Osteocyte (in vitro differentiated cells): ENCODE measurements around the gene SBF2. TPM values are rescaled to one million over a fixed set of nuclear protein-coding genes. Genes with fewer than 3 reads are reported as not detected.
"Not testable (repeated sequence)": the region's sequence is repeated elsewhere in the genome, so short reads cannot be mapped to it uniquely, and the experiment has no call there.

Experiments used
- DNase-seq: peaks from one replicate; pipeline ENCODE4 v3.0.0; 2021; ENCODE audit warnings: mixed read lengths; ENCODE audit not compliant: unreplicated experiment; ENCODE audit errors: extremely low spot score
- H3K27ac Mint-ChIP-seq: one replicate; pipeline ENCODE4 v1.8.0; 2021; ENCODE audit warnings: mild to moderate bottlenecking, mixed read lengths; ENCODE audit not compliant: unreplicated experiment
- H3K27me3 Mint-ChIP-seq: one replicate; pipeline ENCODE4 v1.8.0; 2021; ENCODE audit warnings: mixed read lengths; ENCODE audit not compliant: unreplicated experiment
- H3K36me3 Mint-ChIP-seq: one replicate; pipeline ENCODE4 v1.8.0; 2021; ENCODE audit warnings: mixed read lengths; ENCODE audit not compliant: unreplicated experiment
- H3K4me1 Mint-ChIP-seq: one replicate; pipeline ENCODE4 v1.8.0; 2021; ENCODE audit warnings: mixed read lengths; ENCODE audit not compliant: unreplicated experiment
- H3K4me3 Mint-ChIP-seq: one replicate; pipeline ENCODE4 v1.8.0; 2021; ENCODE audit warnings: mild to moderate bottlenecking, moderate library complexity, mixed read lengths; ENCODE audit not compliant: unreplicated experiment
- H3K9me3 Mint-ChIP-seq: one replicate; pipeline ENCODE4 v1.8.0; 2021; ENCODE audit warnings: mixed read lengths; ENCODE audit not compliant: unreplicated experiment
- CTCF ChIP-seq: fragments of 200-600 bp; sonication (generic); IDR thresholded peaks from 2 replicates; pipeline ENCODE4 v1.5.0; 2021; ENCODE audit warnings: antibody characterized with exemption, mild to moderate bottlenecking, moderate library complexity
- total RNA-seq: library from RNA; stranded (reverse); gene quantifications from 2 replicates; pipeline ENCODE4 v1.2.1, GENCODE V29; 2021

SBF2 gene
- total RNA-seq, 1 donor from 2014 or later = 65.2 TPM

GRCh38 chr11:10144954-10145353 is 149.1 kb downstream of the SBF2 start:
- Mint-ChIP-seq H3K4me1 (peaks cover 22% of the 10 kb centered on the region), H3K4me3 (no peak overlapping the region), H3K36me3 (peaks cover 5% of the 10 kb centered on the region), H3K9me3 (peaks cover 8% of the 10 kb centered on the region), H3K27ac (no peak overlapping the region), H3K27me3 (no peaks in the 10 kb centered on the region)
- TF ChIP-seq CTCF = no peak
- DNase-seq = no peak

- Mint-ChIP-seq H3K4me3 (no peak overlapping the region), H3K27me3 (no peaks in the 10 kb centered on the region), H3K36me3 (peaks cover 11% of the 10 kb centered on the region), H3K4me1 (peaks cover 28% of the 10 kb centered on the region), H3K9me3 (peaks cover 11% of the 10 kb centered on the region), H3K27ac (peak overlapping the region; percentile 31)
- no peak for TF ChIP-seq CTCF
- DNase-seq = no peak
These were observed 154.4 kb downstream of the SBF2 start for GRCh38 chr11:10139656-10140055.

- H3K27ac Mint-ChIP-seq = peak overlapping the region; percentile 31
These were observed 154.9 kb downstream of the SBF2 start for GRCh38 chr11:10139143-10139542.

GRCh38 chr11:10134975-10135481 is 159.0 kb downstream of the SBF2 start:
- Mint-ChIP-seq H3K27me3 (no peaks in the 10 kb centered on the region), H3K4me1 (peaks cover 12% of the 10 kb centered on the region), H3K27ac (no peak overlapping the region), H3K4me3 (no peak overlapping the region), H3K9me3 (peaks cover 16% of the 10 kb centered on the region), H3K36me3 (peaks cover 16% of the 10 kb centered on the region)
- no peak for DNase-seq
- TF ChIP-seq CTCF = no peak

More at GRCh38 chr11:10139143-10139542, 154.9 kb downstream of the SBF2 start:
- H3K27me3 Mint-ChIP-seq = no peaks in the 10 kb centered on the region
- no peak overlapping the region for H3K4me3 Mint-ChIP-seq
- peaks cover 11% of the 10 kb centered on the region for H3K9me3 Mint-ChIP-seq
- no peak for TF ChIP-seq CTCF
- peaks cover 25% of the 10 kb centered on the region for H3K4me1 Mint-ChIP-seq
- H3K36me3 Mint-ChIP-seq = peaks cover 11% of the 10 kb centered on the region
- DNase-seq = no peak

- H3K27me3 Mint-ChIP-seq, H3K4me1 Mint-ChIP-seq, DNase-seq, H3K27ac Mint-ChIP-seq, H3K4me3 Mint-ChIP-seq: not testable (repeated sequence)
- Mint-ChIP-seq H3K9me3 (peaks cover 16% of the 10 kb centered on the region), H3K36me3 (peaks cover 16% of the 10 kb centered on the region)
These were observed 159.8 kb downstream of the SBF2 start for GRCh38 chr11:10134226-10134625.

GRCh38 chr11:10133251-10133650 is 160.8 kb downstream of the SBF2 start:
- peaks cover 11% of the 10 kb centered on the region for H3K36me3 Mint-ChIP-seq
- not testable (repeated sequence) for H3K27ac Mint-ChIP-seq, H3K4me1 Mint-ChIP-seq, H3K27me3 Mint-ChIP-seq, DNase-seq, H3K4me3 Mint-ChIP-seq
- peaks cover 10% of the 10 kb centered on the region for H3K9me3 Mint-ChIP-seq
